ENCODE data around the gene HPS6. TPM values are rescaled to one million over a fixed set of nuclear protein-coding genes. Genes with fewer than 3 reads are reported as not detected.

Gene HPS6
- total RNA-seq, 2 experiments from 2014 or later, result 21.7 to 28.2 TPM

- ChIA-PET CTCF (ENCODE audit: unreplicated experiment) (no interaction called here), POLR2A (no interaction called here)
- no peak for DNase-seq (ENCODE audit: low spot score)
- H3K4me3 ChIP-seq (ENCODE audit: low read depth, low read length, poor library complexity, severe bottlenecking), result no peak overlapping the region
- peaks cover 34% of the 10 kb centered on the region for H3K4me1 ChIP-seq (ENCODE audit: insufficient read depth, low read length, poor library complexity, severe bottlenecking)
- TF ChIP-seq CTCF (conservative IDR thresholded peaks at IDR 0.05; ENCODE audit: low read length), result no peak
- TF ChIP-seq EZH2phosphoT487 (IDR thresholded peaks at IDR 0.05; ENCODE audit: borderline replicate concordance, low read depth, low read length), result no peak
- no TSS peak for BruUV-seq (replicated peaks)
- H3K9me2 ChIP-seq (ENCODE audit: insufficient read depth, low read length), result no peaks in the 10 kb centered on the region
- H3K4me2 ChIP-seq (ENCODE audit: low read length), result no peak overlapping the region
- H3K27ac ChIP-seq (ENCODE audit: low read depth, low read length, poor library complexity, severe bottlenecking), result no peak overlapping the region
- H3K9me3 ChIP-seq (ENCODE audit: low read length), result no peaks in the 10 kb centered on the region
- intact Hi-C loops (cut with micrococcal nuclease; ENCODE audit: unreplicated experiment), result loop anchor here (10.0 kb wide), 1 partner anchor 604 kb away; the partner anchor contains the start of genes ARL3 and SFXN2
- peaks cover 42% of the 10 kb centered on the region for H3K79me2 ChIP-seq (ENCODE audit: insufficient read depth, low read depth, low read length)
- peaks cover 55% of the 10 kb centered on the region for H3K36me3 ChIP-seq (ENCODE audit: insufficient read depth, low read length)
- peaks cover 20% of the 10 kb centered on the region for H4K20me1 ChIP-seq (ENCODE audit: insufficient read depth, low read length)
- no peak overlapping the region for H2AFZ ChIP-seq (ENCODE audit: low read length)
Measured at GRCh38 chr10:102111276-102111675, 46.1 kb downstream of the HPS6 start.

DNA sequence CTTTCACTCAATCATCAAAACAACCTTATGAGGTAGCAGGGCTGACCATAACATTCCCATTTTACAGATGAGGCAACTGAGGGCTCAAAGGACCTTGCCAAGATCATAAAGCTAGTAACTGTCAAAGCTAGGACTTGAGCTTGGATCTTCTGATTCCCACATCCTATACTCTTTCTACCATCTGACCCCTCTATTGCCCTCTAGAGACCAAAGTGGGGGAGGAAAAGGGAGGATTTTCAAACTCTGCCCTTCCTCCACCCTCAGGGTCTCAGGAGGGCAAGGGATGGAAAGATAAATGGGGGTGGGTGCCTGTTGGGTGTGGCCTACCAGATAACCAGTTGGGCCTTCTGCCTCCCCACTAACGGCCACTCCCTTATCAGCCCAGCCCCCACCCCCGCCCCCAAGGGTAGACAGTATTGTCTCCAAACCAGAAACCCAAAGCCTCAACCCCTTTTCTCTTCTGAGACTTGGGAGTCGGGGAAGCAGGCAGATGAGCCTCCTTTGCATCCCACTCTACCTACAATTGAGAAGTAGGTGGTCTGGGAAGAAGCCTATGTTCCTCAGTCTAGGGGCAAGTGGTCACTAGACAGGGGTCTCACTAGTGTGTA is 47.2 kb downstream of the HPS6 start:
- CTCF ChIA-PET (ENCODE audit: unreplicated experiment), result no interaction called here
- intact Hi-C loops (cut with micrococcal nuclease; ENCODE audit: unreplicated experiment), result loop anchor here (10.0 kb wide), 1 partner anchor 602 kb away; the partner anchor contains the start of genes ARL3 and SFXN2
- Histone ChIP-seq H3K4me3 (ENCODE audit: low read depth, low read length, poor library complexity, severe bottlenecking) (no peak overlapping the region), H4K20me1 (ENCODE audit: insufficient read depth, low read length) (peaks cover 20% of the 10 kb centered on the region), H3K36me3 (ENCODE audit: insufficient read depth, low read length) (peaks cover 46% of the 10 kb centered on the region), H3K9me2 (ENCODE audit: insufficient read depth, low read length) (no peaks in the 10 kb centered on the region), H3K9me3 (ENCODE audit: low read length) (no peaks in the 10 kb centered on the region), H3K27ac (ENCODE audit: low read depth, low read length, poor library complexity, severe bottlenecking) (no peak overlapping the region), H2AFZ (ENCODE audit: low read length) (no peak overlapping the region), H3K4me1 (ENCODE audit: insufficient read depth, low read length, poor library complexity, severe bottlenecking) (peaks cover 45% of the 10 kb centered on the region), H3K79me2 (ENCODE audit: insufficient read depth, low read depth, low read length) (peaks cover 52% of the 10 kb centered on the region), H3K4me2 (ENCODE audit: low read length) (peak overlapping the region; percentile 79; the same call in 1 of the 2 replicates)
- no peak for DNase-seq (ENCODE audit: low spot score)
- POLR2A ChIA-PET, result interaction anchor here (0.6 kb wide), 1 partner anchor 29 kb away, joined by 3 read pairs; no protein-coding TSS in a partner anchor
- TF ChIP-seq EZH2phosphoT487 (IDR thresholded peaks at IDR 0.05; ENCODE audit: borderline replicate concordance, low read depth, low read length), result no peak
- peak; percentile 65 for TF ChIP-seq CTCF (conservative IDR thresholded peaks at IDR 0.05; ENCODE audit: low read length)
- no TSS peak for BruUV-seq (replicated peaks)
